GM19239 (cell line): ENCODE measurements around the gene TIGAR.

ENCODE experiments used
- DNase-seq: peaks from one replicate; pipeline ENCODE4 v3.0.0; 2011; ENCODE audit warnings: low spot score; ENCODE audit not compliant: insufficient read length
- FAIRE-seq: peaks from 2 replicates; lab custom pipeline; 2011; peaks lifted over from hg19 to GRCh38; lab: Jason Lieb, UNC

Gene TIGAR

DNA sequence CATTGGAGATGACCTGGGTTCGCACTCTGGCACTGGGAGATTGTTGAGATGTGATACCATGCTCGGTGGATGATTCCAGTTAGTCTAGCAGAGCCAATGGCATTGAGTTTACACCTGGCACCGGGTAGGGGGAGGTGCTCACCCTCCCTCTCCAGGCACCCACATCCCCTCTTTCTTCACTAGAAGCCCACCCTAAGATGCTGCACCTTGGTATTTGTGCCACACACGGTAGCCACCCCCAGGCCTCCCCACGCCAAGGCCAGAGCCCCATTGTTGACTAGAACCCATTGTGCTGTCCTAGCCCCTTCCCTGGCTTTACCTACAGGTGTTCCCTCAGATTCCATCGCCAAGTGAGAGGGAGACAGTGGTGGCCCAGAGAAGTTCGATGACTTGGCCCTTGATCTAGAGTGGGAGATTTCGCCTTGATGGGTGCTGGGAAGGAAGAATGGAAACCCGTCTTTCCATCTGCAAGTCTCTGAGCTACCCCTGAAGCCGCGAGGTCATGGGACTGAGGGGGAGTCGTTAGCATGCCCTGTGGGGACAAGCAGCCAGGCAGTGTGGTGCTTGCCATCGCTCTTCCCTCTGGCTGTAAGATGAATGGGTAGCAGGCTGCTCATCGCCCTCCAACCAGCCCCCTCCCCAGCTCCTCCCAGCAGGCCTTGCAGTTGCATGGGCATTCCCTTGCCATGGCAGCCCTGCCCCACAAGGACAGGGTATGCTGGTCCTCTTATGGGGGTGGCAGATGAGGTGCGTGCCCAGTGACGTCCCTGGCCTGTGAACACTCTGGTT, 38.7 kb upstream of the TIGAR start:
- FAIRE-seq: no peak
- no peak for DNase-seq

DNA sequence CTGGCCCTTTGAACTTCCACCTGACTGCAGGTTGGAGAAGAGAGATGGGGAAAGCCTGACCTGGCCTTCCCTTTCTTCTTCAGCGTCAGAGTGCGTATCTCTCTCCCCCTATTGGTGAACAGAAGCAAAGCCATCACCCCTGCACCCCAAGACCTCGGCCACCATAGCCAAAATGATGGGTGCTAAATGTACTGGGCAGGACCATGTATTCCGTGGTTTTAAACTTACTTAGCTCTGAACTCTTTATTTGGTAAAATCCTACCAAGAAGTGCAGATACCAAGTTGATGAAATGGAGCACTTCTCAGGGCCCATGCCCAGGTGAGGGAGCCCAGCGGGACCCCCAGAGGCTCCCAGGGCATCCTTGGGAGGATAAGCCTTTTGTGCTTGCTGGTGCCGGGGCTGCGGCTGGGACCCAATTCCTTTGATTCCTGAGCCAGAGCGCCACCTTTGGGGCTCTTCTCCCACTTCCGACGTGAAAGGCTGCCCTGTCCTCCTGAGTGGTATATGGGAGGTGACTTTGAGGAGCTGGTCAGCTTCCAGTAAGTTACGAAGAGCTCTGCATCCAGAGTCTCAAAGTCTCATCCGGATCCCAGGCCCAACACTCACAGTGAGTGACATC, 38.0 kb upstream of the TIGAR start:
- no peak for DNase-seq
- FAIRE-seq: no peak

GRCh38 chr12:4283512-4284255, 37.3 kb upstream of the TIGAR start:
- FAIRE-seq (no peak), DNase-seq (no peak)

DNA sequence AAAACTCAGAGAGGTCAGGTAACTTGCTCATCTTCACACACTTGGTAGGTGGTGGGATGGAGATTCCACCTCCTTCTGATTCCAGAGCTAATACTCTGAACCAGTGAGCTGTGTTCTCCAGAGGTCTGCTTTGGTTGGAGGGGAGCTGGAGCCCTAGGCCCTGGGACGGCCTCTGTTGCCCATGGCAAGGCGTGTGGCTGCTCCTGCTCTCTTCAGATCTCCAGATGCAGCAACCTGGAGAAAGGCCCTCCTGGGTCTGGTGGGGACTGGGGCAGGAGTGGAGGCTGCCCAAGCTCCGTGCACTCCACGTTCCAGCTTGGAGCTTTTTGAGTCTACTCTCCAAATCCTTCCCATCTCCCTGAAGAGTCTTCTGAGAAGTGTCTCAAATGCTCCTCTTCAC, 36.7 kb upstream of the TIGAR start:
- DNase-seq: no peak

DNA sequence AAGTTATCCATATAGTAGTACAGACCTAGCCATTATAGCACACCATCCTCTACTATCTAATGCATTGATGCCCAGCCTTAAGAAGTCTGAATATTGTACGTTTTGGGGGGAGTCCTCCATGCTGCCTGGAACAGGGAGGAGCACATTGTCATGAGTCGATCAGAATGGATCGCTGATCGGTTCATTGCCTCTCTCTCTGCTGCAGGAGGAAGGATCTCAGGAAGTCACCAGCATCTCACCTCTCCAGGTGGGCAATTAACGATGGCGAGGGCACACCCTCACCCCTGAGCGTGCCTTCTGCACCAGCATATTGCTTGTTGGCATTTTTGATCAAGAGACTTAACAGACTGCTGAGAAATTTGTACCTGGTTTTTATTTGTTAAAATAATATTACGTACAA, 35.9 kb upstream of the TIGAR start:
- FAIRE-seq (no peak), DNase-seq (no peak)

More for the DNA sequence above, 36.7 kb upstream of the TIGAR start:
- FAIRE-seq: no peak

GRCh38 chr12:4286228-4286627, 34.8 kb upstream of the TIGAR start:
- no peak for FAIRE-seq
- DNase-seq: no peak

GRCh38 chr12:4286771-4287317, 34.2 kb upstream of the TIGAR start:
- no peak for DNase-seq
- FAIRE-seq: no peak

GRCh38 chr12:4287325-4288211, 33.4 kb upstream of the TIGAR start:
- no peak for FAIRE-seq
- no peak for DNase-seq

DNA sequence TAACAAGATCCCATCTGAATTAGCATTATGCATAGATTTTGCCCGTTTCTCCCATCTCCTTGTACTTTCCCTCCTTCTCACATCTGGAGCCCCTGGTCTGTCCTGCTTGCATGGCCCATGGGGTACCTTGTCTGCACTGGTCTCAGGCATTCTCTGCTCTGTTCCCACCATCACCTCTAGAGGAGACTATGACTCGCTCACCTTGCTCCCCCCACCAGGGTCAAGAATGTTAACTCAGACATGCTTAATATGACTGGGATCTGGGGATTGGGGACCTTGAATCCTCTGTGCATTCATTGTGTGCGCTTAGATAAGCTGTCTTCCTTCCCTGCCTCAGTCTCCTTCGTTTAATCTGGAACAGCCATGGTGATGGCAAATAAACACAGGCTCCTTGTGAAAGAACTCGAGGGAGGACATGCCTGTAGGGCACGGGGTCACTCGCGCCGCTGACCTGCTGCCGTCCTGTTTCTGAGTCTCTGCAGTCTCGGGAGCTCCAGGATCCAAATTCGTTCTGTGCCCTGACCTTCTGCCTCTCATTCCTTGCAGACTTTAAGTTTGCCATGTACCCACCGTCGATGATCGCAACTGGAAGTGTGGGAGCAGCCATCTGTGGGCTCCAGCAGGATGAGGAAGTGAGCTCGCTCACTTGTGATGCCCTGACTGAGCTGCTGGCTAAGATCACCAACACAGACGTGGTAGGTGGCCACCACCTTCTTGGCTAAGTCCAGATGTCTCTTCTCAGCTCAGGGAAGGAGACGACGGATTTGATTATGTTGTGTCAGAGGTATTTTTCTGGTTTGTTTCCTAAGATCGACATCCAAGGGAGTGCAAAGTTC, 32.5 kb upstream of the TIGAR start:
- DNase-seq (no peak), FAIRE-seq (no peak)

- DNase-seq (no peak), FAIRE-seq (no peak)
Measured at GRCh38 chr12:4289231-4289878, 31.7 kb upstream of the TIGAR start.

DNA sequence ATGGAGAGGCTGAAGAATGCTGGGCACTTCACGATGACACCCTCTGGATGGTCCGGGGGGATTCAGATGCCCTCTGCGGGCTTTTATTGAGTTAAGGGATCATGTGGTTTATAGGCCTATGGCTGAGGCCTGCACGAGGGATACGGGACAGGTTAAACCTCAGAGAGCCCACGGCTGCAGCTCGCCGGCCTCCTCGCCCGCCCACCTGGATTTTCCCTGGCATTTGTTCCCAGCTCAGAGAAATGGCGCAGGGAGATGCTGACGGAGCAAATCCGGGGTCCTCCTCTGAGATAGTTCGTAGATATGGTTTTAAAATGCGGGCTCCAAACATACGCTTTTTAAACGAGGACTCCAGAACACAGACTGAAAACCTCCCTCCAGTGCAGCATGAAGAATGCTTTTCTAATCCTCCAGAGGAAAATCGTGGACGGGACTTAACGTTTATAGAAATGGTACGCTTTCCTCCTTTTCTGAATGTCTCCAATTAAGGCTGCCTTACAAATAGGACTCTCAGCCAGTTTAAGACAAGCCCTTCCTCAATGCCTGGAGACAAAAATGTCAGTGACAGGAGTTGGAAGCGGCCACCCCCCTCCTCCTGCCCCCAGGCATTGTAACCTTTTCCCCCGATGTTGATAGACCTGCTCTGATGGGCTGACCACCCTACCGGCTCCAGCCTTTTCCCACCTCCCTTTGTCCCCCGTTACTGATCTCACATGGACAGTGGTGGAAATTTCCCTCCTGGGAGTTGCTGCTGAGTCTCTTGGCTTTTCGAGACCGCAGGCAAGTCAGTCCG, 30.8 kb upstream of the TIGAR start:
- no peak for FAIRE-seq
- no peak for DNase-seq

DNA sequence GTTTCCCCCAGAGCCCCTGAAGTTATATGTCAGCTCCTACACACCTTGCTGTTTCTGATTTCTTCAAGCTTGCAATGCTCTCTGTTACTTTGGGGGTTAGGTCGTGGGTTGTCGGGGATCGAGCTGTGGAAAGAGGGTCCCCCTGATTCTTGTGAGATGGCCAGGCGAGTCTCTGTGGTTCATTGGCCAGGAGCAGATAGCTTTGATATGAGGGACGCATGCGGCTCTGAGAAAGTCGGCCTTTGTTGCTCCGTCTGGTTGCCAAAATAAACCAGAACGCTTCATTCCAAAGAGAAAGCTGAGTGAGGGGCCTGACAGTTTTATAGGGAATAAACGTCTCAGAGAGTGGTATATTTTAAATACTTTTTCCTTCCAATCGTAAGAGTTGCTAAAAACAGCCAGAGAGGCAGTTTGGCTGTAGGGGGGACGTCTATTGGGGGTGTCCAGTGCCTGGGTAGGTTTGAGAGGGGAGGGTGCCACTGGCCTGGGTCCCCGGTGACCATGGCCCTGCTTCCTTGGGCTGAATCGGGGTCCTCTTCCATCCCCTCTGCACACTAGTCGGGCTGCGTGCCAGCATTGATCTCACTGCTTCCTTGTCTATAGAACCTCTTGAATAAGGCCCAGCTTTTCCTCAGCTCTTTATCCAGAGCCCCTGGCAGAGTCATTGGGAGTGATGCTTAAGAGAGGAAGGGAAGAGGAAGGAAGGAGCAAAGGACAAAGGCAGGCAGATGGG, 28.5 kb upstream of the TIGAR start:
- FAIRE-seq (no peak), DNase-seq (no peak)

GRCh38 chr12:4293299-4293965, 27.6 kb upstream of the TIGAR start:
- DNase-seq: no peak

GRCh38 chr12:4293966-4294505, 27.0 kb upstream of the TIGAR start:
- no peak for DNase-seq
- FAIRE-seq: no peak

More at GRCh38 chr12:4293299-4293965, 27.6 kb upstream of the TIGAR start:
- no peak for FAIRE-seq

- DNase-seq: no peak
- FAIRE-seq: peak; percentile 66
Measured at GRCh38 chr12:4296751-4297150, 24.3 kb upstream of the TIGAR start.

GRCh38 chr12:4297617-4298016, 23.4 kb upstream of the TIGAR start:
- DNase-seq: no peak
- FAIRE-seq: peak; percentile 74
